Uterus (tissue), 4 donors: Measurements from ENCODE around the gene RPL38. TPM values are rescaled to one million over a fixed set of nuclear protein-coding genes. Genes with fewer than 3 reads are reported as not detected.

Experiments used
- DNase-seq, 2 donors: peaks; one replicate each; pipeline ENCODE4 v3.0.0-alpha.2; 2019 to 2020
- H3K27ac ChIP-seq, 2 donors: fragments of 200-600 bp; sonication (generic); 1 replicate in 1 of 2; 2 replicates in 1 of 2; pipeline ENCODE4 v1.5.1; 2016 to 2018
- H3K27me3 ChIP-seq, 2 donors: fragments of 200-600 bp; sonication (generic); one replicate each; pipeline ENCODE4 v1.5.1; 2018 to 2019; ENCODE audit warnings: control low read depth in 1 of 2
- H3K36me3 ChIP-seq, 2 donors: fragments of 200-600 bp; sonication (generic); one replicate each; pipeline ENCODE4 v1.5.1; 2019; ENCODE audit warnings: control low read depth in 1 of 2
- H3K4me1 ChIP-seq, 2 donors: fragments of 200-600 bp; sonication (generic); one replicate each; pipeline ENCODE4 v1.5.1; 2018 to 2019; ENCODE audit warnings: control low read depth in 1 of 2
- H3K4me3 ChIP-seq, 2 donors: fragments of 200-600 bp; sonication (generic); 1 replicate in 1 of 2; 2 replicates in 1 of 2; pipeline ENCODE4 v1.5.1; 2018 to 2019; ENCODE audit warnings: mild to moderate bottlenecking in 1 of 2
- H3K9me3 ChIP-seq, 2 donors: fragments of 200-600 bp; sonication (generic); one replicate each; pipeline ENCODE4 v1.5.1; 2019; ENCODE audit warnings: control low read depth in 1 of 2
- CTCF ChIP-seq, 4 experiments: fragments of 200-600 bp in 2 of 4; fragments of 450-650 bp in 2 of 4; sonication (generic) in 2 of 4; IDR thresholded peaks; one replicate each; pipeline ENCODE4 v1.5.1; 2016 to 2019; ENCODE audit warnings: antibody characterized with exemption in 4 of 4, mild to moderate bottlenecking in 2 of 4, moderate library complexity in 1 of 4
- POLR2A ChIP-seq, 2 donors: fragments of 450-650 bp; IDR thresholded peaks; one replicate each; pipeline ENCODE4 v1.6.1; 2016; ENCODE audit warnings: antibody characterized with exemption in 2 of 2, mild to moderate bottlenecking in 1 of 2, moderate library complexity in 1 of 2
- intact Hi-C: fragments of 100-400 bp; cut with DNase I; formaldehyde crosslinking; loops from one replicate; pipeline ENCODE4 v1.15.1; 2023; ENCODE audit warnings: low total_unique reads
- total RNA-seq, 4 donors: library from RNA; depleted of rRNA in 3 of 4; stranded (reverse); fragments of >200 nt in 3 of 4; gene quantifications; one replicate each; pipeline versions ENCODE4 v1.1.0 to v1.2.4, GENCODE V29; 2014 to 2023
- donor health status: DM: yes; HTN: yes; CAD: no.

Gene RPL38
- total RNA-seq, 4 donors from 2014 or later = 87.9 to 1,969 (median 610) TPM

- H3K4me1 ChIP-seq = no peaks in the 10 kb centered on the region
- intact Hi-C loops = no loop called here
- H3K4me3 ChIP-seq = no peak overlapping the region
- no peak overlapping the region for H3K27ac ChIP-seq
- DNase-seq = no peak
- no peaks in the 10 kb centered on the region for H3K9me3 ChIP-seq
- TF ChIP-seq CTCF (IDR thresholded peaks at IDR 0.05) (no peak), POLR2A (IDR thresholded peaks at IDR 0.05) (no peak)
- H3K36me3 ChIP-seq = no peaks in the 10 kb centered on the region
- H3K27me3 ChIP-seq = no peaks in the 10 kb centered on the region
Measured at GRCh38 chr17:74237321-74237720, 33.8 kb downstream of the RPL38 start.

GRCh38 chr17:74239172-74239571, 35.7 kb downstream of the RPL38 start:
- no peaks in the 10 kb centered on the region for H3K27me3 ChIP-seq
- no peak overlapping the region for H3K27ac ChIP-seq
- H3K4me3 ChIP-seq = no peak overlapping the region
- TF ChIP-seq CTCF (IDR thresholded peaks at IDR 0.05) = no peak
- TF ChIP-seq POLR2A (IDR thresholded peaks at IDR 0.05) = no peak
- peak in 1 of 2 donors; percentile 50 for DNase-seq
- no peaks in the 10 kb centered on the region for H3K9me3 ChIP-seq
- H3K4me1 ChIP-seq = no peaks in the 10 kb centered on the region
- intact Hi-C loops = no loop called here
- H3K36me3 ChIP-seq = no peaks in the 10 kb centered on the region

GRCh38 chr17:74240618-74241205, 37.2 kb downstream of the RPL38 start:
- H3K4me1 ChIP-seq = no peaks in the 10 kb centered on the region
- no peak for TF ChIP-seq CTCF (IDR thresholded peaks at IDR 0.05)
- DNase-seq = peak in 1 of 2 donors; percentile 35
- no peaks in the 10 kb centered on the region for H3K36me3 ChIP-seq
- no peak overlapping the region for H3K4me3 ChIP-seq
- no peak overlapping the region for H3K27ac ChIP-seq
- no peaks in the 10 kb centered on the region for H3K9me3 ChIP-seq
- no peaks in the 10 kb centered on the region for H3K27me3 ChIP-seq
- intact Hi-C loops = no loop called here

GRCh38 chr17:74241431-74241830, 38.0 kb downstream of the RPL38 start:
- H3K36me3 ChIP-seq = no peaks in the 10 kb centered on the region
- H3K4me3 ChIP-seq = no peak overlapping the region
- no peak overlapping the region for H3K27ac ChIP-seq
- intact Hi-C loops = no loop called here
- DNase-seq = no peak
- H3K4me1 ChIP-seq = no peaks in the 10 kb centered on the region
- no peaks in the 10 kb centered on the region for H3K9me3 ChIP-seq
- TF ChIP-seq CTCF (IDR thresholded peaks at IDR 0.05) = no peak
- TF ChIP-seq POLR2A (IDR thresholded peaks at IDR 0.05) = no peak
- H3K27me3 ChIP-seq = no peaks in the 10 kb centered on the region

- Histone ChIP-seq H3K27me3 (no peaks in the 10 kb centered on the region), H3K27ac (no peak overlapping the region)
Measured at GRCh38 chr17:74241847-74242246, 38.4 kb downstream of the RPL38 start.

More at GRCh38 chr17:74241847-74242246, 38.4 kb downstream of the RPL38 start:
- intact Hi-C loops = no loop called here
- no peaks in the 10 kb centered on the region for H3K4me1 ChIP-seq
- no peak for DNase-seq
- no peak overlapping the region for H3K4me3 ChIP-seq
- H3K9me3 ChIP-seq = no peaks in the 10 kb centered on the region
- no peaks in the 10 kb centered on the region for H3K36me3 ChIP-seq
- TF ChIP-seq CTCF (IDR thresholded peaks at IDR 0.05) (no peak), POLR2A (IDR thresholded peaks at IDR 0.05) (no peak)
